AG04449 (cell line): ENCODE data around the gene RTP5.
"Not testable (repeated sequence)": the region's sequence is repeated elsewhere in the genome, so short reads cannot be mapped to it uniquely, and the experiment has no call there.

ENCODE experiments used
- CTCF ChIA-PET: fragments of 350-600 bp; formaldehyde crosslinking; extraction: SDS; loops from one replicate; lab custom pipeline; 2021; ENCODE audit warnings: antibody characterized with exemption; lab: Yijun Ruan, JAX
- POLR2A ChIA-PET: fragments of 400-600, 350-600 bp; formaldehyde crosslinking; extraction: SDS; loops from one replicate; lab custom pipeline; 2020; ENCODE audit warnings: antibody characterized with exemption, inconsistent platforms; lab: Yijun Ruan, JAX
- DNase-seq: peaks from one replicate; pipeline ENCODE4 v3.0.0-alpha.2; 2010; ENCODE audit warnings: low read depth, low spot score
- H3K4me3 ChIP-seq: 2 replicates; pipeline ENCODE4 v1.5.1; 2011; ENCODE audit warnings: low read depth, mild to moderate bottlenecking, control low read depth, low read length
- CTCF ChIP-seq: IDR thresholded peaks from one replicate; pipeline ENCODE4 v1.5.1; 2011; ENCODE audit warnings: mild to moderate bottlenecking, moderate library complexity, low read length, control low read depth, inconsistent platforms; ENCODE audit not compliant: insufficient read depth; ENCODE audit errors: missing control alignments

Gene RTP5

GRCh38 chr2:241873803-241874110 is 4.2 kb downstream of the RTP5 start:
- H3K4me3 ChIP-seq = no peak overlapping the region
- POLR2A ChIA-PET = no interaction called here
- no peak for TF ChIP-seq CTCF
- CTCF ChIA-PET = no interaction called here
- no peak for DNase-seq

GRCh38 chr2:241874277-241874925 is 4.9 kb downstream of the RTP5 start:
- CTCF ChIA-PET = interaction anchor here (0.8 kb wide), 1 partner anchor 11 kb away, joined by 4 read pairs; no protein-coding TSS in a partner anchor
- POLR2A ChIA-PET = no interaction called here
- DNase-seq = no peak
- H3K4me3 ChIP-seq = no peak overlapping the region
- no peak for TF ChIP-seq CTCF

GRCh38 chr2:241875754-241876527 is 6.4 kb downstream of the RTP5 start:
- POLR2A ChIA-PET = interaction anchor here (0.7 kb wide), 1 partner anchor 174 kb away, joined by 3 read pairs; no protein-coding TSS in a partner anchor
- DNase-seq, H3K4me3 ChIP-seq: not testable (repeated sequence)
- CTCF ChIA-PET = interaction anchor here (0.9 kb wide), 1 partner anchor 9 kb away, joined by 3 read pairs; no protein-coding TSS in a partner anchor

- ChIA-PET CTCF (interaction anchor here (1.1 to 3.1 kb wide), 2 partner anchors 9 kb away, joined by 5 to 44 read pairs; partner anchors contain the start of gene RTP5), POLR2A (no interaction called here)
- DNase-seq = no peak
- no peak for TF ChIP-seq CTCF
- H3K4me3 ChIP-seq = no peak overlapping the region
Observed at GRCh38 chr2:241876528-241877196, 7.1 kb downstream of the RTP5 start.

GRCh38 chr2:241877197-241877685 is 7.7 kb downstream of the RTP5 start:
- CTCF ChIA-PET = interaction anchor here (1.1 to 3.1 kb wide), 3 partner anchors 9 to 180 kb away, joined by 4 to 44 read pairs (median 5); partner anchors contain the start of gene RTP5
- no peak overlapping the region for H3K4me3 ChIP-seq
- no peak for DNase-seq
- POLR2A ChIA-PET = no interaction called here
- no peak for TF ChIP-seq CTCF

GRCh38 chr2:241877989-241878970 is 8.8 kb downstream of the RTP5 start:
- peak; percentile 90 for TF ChIP-seq CTCF
- ChIA-PET CTCF (interaction anchor here (0.7 to 3.1 kb wide), 32 partner anchors 8 to 1027 kb away, joined by 3 to 44 read pairs (median 4); partner anchors contain the start of genes D2HGDH, DTYMK, ING5 and RTP5), POLR2A (no interaction called here)
- no peak overlapping the region for H3K4me3 ChIP-seq
- DNase-seq = no peak
